Femur (tissue), 1 donor: Measurements from ENCODE around the gene GALNT7.
"Not testable (repeated sequence)": the region's sequence is repeated elsewhere in the genome, so short reads cannot be mapped to it uniquely, and the experiment has no call there.

Experiments
- DNase-seq: peaks from one replicate; pipeline ENCODE4 v3.0.0-alpha.2; 2017

The GALNT7 gene

DNA sequence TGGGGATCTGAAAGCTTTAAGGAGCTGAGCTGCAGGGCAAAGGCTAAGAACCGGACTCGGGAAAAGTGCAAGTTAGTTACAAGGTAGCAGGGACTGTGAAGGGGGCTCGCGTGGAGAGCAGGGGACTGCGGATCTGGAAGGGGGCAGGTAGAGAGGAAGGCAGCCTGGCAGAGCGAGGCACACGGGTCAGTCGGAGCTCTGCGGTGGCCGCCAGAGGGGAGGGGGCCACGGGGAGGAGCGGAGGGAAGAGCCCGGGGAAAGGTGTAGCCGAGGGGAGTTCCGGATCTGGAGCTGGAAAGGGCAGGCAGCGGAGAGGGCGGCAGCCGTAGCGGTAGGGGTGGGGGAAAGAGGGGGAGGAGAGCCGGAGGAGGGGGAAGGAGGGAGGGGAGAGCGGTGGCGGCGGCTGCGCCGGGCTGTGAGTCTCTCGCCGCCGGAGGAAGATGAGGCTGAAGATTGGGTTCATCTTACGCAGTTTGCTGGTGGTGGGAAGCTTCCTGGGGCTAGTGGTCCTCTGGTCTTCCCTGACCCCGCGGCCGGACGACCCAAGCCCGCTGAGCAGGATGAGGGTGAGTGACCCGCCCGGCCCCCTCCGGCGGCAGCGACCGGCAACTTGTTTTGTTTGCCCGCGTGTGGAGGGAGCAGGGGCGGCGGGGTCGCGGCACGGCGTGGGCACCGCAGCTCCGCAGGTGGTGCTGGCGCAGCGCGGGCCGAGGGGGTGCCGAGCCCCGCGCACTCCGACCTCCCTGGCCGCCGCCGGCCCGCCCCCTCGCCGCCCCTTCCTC, at the start of gene GALNT7:
Gene GALNT7 (plus strand): TSS at position 416 of the 782 bp plus-strand sequence. CDS start 25 bp downstream, at position 441.
- peak; percentile 85 for DNase-seq

DNA sequence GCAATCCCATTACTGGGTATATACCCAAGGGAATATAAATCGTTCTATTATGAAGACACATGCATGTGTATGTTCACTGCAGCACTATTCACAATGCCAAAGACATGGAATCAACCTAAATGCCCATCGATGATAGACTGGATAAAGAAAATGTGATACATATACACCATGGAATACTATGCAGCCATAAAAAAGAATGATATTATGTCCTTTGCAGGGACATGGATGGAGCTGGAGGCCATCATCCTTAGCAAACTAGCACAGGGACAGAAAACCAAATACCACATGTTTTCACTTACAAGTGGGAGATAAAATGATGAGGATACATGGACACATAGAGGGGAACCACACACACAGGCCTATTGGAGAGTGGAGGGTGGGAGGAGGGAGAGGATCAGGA, 49.8 kb upstream of the GALNT7 start:
- DNase-seq: not testable (repeated sequence)

GRCh38 chr4:173119818-173120217, 48.8 kb upstream of the GALNT7 start:
- DNase-seq: no peak

DNA sequence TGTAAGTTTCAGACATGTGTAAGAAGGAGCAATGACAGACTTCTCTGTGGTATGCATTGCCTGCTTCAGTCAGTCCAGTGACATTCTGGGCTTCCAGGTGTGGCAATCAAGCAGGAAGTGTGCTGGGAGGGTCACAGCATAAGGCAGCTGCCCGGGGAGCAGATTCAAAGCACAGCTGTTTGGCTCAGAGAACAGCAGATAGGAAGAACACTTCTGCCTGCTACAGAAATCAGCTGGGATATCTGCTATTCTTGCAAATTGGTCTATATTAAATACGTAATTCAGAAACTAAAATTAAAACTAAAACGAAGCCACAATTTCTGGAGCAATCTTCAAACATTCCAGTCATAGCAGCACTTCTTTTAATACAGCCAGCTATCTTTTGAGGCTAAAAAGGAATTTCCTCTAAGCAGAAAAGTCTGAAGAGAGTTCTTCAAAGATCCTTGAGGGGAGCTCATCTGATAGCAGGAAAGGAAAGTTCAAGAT, 47.5 kb upstream of the GALNT7 start:
- peak; percentile 65 for DNase-seq

DNA sequence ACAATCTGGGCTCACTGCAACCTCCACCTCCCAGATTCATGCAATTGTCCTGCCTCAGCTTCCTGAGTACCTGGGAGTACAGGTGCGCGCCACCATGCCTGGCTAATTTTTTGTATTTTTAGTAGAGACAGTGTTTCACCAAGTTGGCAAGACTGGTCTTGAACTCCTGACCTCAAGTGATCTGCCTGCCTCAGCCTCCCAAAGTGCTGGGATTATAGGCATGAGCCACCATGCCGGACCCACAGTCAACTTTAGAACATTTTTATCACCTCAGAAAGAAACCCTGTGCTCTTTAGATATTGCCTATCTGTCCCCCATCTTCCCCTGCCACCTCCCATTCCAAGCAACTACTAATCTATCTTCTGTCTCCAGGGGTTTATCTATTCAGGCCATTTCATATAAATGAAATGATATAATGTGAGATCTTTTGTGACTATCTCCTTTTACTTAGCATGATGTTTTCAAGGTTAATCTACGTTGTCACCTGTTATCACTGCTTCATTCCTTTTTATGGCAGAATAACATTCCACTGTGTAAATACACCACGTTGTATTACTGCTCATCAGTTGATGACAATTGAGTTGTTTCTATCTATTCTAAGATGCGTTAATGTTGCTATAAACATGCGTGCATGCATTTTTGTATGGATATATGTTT, 44.3 kb upstream of the GALNT7 start:
- DNase-seq: no peak

- DNase-seq: no peak
Observed at GRCh38 chr4:173125216-173125812, 43.3 kb upstream of the GALNT7 start.

DNA sequence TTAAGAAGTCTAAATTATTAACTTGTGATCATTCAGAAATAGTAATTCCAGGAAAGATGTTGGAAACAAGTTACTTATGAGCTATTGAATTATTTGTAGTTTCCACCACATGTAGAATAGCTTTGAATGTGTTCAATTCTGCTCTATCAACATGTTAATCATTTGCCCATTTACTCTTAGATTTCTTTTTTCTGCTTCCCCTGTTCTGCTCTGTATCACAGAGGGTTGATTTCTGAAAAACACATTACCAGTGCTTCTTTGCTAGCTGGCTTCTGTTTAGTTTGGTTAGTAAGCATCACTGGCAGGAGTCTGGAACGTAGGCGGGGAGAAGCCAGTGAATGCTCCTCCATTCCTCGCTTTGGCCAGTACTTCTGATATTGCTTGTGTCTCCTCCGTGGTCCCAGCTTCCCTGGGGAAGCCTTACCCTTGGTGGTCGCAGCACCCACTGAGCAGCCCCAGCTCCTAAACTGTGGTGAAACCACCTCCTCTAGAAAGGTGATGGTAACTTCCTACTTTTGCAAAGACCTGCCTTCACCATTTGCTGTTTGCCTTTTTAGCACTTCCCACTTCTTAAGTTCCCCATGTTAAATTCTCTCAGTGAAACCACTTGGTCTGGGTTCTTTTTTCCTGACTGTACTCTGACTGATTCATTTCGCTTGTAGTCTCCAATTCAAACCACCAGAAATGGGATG, 40.3 kb upstream of the GALNT7 start:
- DNase-seq: no peak

DNA sequence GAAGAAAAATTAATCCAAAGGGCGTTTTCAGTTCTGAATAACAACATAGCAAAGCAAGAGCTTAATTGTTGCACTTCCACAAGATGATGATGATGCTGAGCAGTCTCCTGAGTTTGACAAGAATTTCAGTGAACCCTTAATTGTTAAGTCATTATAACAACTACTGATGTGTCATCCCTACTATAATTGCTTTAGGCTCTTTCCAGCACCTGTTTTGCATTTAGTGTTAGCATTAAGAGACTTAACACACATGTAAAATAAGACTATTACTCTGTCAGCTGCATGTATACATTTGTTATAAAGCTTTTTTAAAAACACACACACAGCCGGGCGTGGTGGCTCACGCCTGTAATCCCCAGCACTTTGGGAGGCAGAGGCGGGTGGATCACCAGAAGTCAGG, 37.9 kb upstream of the GALNT7 start:
- no peak for DNase-seq

DNA sequence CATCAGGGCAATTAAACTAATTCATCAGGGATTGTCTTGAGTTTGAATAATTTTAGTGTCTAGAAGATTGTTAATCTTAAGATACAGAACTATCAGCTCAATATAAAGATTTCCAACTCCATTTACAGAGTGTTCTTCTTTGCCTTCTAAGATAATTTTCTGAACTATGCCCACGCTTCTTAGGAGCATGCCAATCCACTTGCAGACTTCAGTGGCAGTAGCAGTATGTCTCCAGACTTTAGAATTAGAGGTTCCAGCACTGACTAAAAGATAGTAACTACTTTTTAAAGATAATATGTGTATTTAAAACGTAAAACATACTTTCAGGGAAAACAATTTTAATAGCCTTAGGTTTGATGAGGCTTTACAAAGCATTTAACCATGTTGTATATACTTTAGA, 34.2 kb upstream of the GALNT7 start:
- no peak for DNase-seq

DNA sequence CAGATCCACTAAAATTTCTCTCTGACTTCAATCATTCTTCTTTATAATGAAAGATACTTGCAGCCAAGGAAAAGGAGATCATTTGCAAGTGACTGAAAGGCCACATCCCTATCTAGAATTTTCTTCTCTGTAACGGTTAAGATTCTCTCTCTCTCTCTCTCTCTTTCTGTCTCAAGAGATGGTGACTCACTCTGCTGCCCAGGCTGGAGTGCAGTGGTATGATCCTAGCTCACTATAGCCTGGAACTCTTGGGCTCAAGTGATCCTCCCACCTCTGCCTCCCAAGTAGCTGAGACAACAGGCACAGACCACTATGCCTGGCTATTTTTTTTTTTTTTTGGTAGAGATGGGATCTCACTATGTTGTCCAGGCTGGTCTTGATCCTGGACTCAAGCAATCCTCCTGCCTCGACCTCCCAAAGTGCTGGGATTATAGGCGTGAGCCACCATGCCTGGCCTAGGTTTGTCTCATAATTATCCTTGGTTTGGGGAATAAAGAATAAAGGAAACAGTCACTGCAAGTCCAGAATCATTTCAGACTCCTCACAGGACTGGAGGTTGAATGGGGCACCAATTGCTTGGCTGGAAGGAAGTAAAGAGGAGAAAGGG, 33.3 kb upstream of the GALNT7 start:
- no peak for DNase-seq

DNA sequence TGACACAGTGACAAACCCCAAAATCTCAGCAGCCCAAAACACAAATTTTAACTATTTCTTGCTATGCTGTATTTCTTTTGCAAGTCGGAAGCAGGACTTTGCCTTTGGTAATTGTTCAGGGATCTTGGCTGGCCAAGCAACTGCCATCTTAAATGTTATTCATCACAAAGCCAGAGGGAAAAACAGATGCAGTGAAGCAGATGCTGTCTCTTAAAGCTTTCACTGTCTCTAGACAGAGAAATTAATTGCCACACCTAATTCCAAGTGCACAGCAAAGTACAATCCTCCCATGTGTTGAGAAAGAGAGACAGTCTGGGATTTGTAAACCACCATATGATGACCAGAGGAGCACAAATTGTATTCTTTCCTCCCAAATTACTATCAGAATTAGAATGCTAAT, 30.0 kb upstream of the GALNT7 start:
- DNase-seq: no peak

GRCh38 chr4:173139561-173139960, 29.1 kb upstream of the GALNT7 start:
- no peak for DNase-seq

GRCh38 chr4:173145131-173145530, 23.5 kb upstream of the GALNT7 start:
- DNase-seq: no peak

DNA sequence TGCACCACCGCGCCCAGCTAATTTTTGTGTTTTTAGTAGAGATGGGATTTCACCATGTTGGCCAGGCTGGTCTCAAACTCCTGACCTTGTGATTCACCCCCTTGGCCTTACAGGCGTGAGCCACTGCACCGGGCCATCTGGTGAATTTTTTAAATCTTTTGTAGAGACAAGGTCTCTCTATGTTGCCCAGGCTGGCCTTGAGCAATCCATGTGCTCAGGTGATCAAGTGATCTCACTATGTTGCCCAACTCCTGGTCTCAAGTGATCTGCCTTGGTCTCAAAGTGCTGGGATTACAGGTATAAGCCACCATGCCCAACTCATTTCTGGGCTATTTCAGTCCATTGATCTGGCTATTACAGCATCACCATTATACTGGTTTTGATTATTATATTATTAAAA, 22.2 kb upstream of the GALNT7 start:
- no peak for DNase-seq

- no peak for DNase-seq
Observed at GRCh38 chr4:173151496-173151895, 17.1 kb upstream of the GALNT7 start.

- no peak for DNase-seq
Observed at GRCh38 chr4:173152104-173152503, 16.5 kb upstream of the GALNT7 start.

- no peak for DNase-seq
Observed at GRCh38 chr4:173153445-173153844, 15.2 kb upstream of the GALNT7 start.

DNA sequence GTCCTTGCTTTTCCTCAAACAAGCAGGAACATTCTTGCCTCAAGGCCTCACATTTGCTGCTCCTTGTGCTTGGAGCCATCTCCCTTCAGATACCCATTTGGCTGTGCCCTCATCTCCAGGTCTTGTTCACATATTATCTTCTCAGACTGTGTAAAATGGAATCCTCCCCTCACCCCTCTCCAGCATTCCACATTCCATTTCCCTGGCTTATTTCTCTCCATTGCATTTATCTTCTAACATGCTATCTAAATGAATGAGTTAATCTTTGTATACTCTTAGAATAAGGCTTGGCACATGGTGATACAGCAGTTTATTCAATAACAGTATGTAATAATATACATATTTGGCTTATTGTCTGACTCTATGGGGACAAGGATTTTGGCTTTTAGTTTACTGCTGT, 8.8 kb upstream of the GALNT7 start:
- DNase-seq: no peak

- DNase-seq: no peak
Observed at GRCh38 chr4:173160871-173161270, 7.7 kb upstream of the GALNT7 start.

GRCh38 chr4:173161311-173161710, 7.3 kb upstream of the GALNT7 start:
- no peak for DNase-seq

- DNase-seq: no peak
Observed at GRCh38 chr4:173165706-173166105, 2.9 kb upstream of the GALNT7 start.

- no peak for DNase-seq
Observed at GRCh38 chr4:173166491-173166890, 2.1 kb upstream of the GALNT7 start.
